Smooth muscle cell of the brain vasculature (primary cell): ENCODE data around the gene CENPP.
"Not testable (repeated sequence)": the region's sequence is repeated elsewhere in the genome, so short reads cannot be mapped to it uniquely, and the experiment has no call there.

ENCODE experiments used
- DNase-seq: peaks from one replicate; pipeline ENCODE4 v3.0.0-alpha.2; 2012; ENCODE audit warnings: low read depth, low spot score

CENPP gene

GRCh38 chr9:92378865-92379560 lies 53.3 kb downstream of the CENPP start:
- no peak for DNase-seq

GRCh38 chr9:92380603-92381002 lies 54.9 kb downstream of the CENPP start:
- no peak for DNase-seq

GRCh38 chr9:92381775-92382174 lies 56.0 kb downstream of the CENPP start:
- DNase-seq: no peak

GRCh38 chr9:92384375-92384774 lies 58.6 kb downstream of the CENPP start:
- no peak for DNase-seq

GRCh38 chr9:92385001-92385400 lies 59.2 kb downstream of the CENPP start:
- no peak for DNase-seq

- DNase-seq: no peak
Measured at GRCh38 chr9:92385477-92385876, 59.7 kb downstream of the CENPP start.

GRCh38 chr9:92385953-92386352 lies 60.2 kb downstream of the CENPP start:
- DNase-seq: no peak

GRCh38 chr9:92392690-92393089 lies 66.9 kb downstream of the CENPP start:
- no peak for DNase-seq

- no peak for DNase-seq
Measured at GRCh38 chr9:92393686-92394085, 67.9 kb downstream of the CENPP start.

GRCh38 chr9:92395617-92396016 lies 69.9 kb downstream of the CENPP start:
- DNase-seq: no peak

GRCh38 chr9:92397853-92398252 lies 72.1 kb downstream of the CENPP start:
- no peak for DNase-seq

- no peak for DNase-seq
Measured at GRCh38 chr9:92402360-92402759, 76.6 kb downstream of the CENPP start.

- no peak for DNase-seq
Measured at GRCh38 chr9:92402826-92403745, 77.3 kb downstream of the CENPP start.

GRCh38 chr9:92404042-92404836 lies 78.5 kb downstream of the CENPP start, which contains the start of gene OGN:
OGN (minus strand) TSS chr9:92404578; CDS start chr9:92403407, 1,171 bp downstream.
- no peak for DNase-seq

GRCh38 chr9:92405818-92406217 lies 80.1 kb downstream of the CENPP start:
- DNase-seq: no peak

- DNase-seq: no peak
Measured at GRCh38 chr9:92406477-92406876, 80.7 kb downstream of the CENPP start.

GRCh38 chr9:92407818-92408217 lies 82.1 kb downstream of the CENPP start:
- no peak for DNase-seq

GRCh38 chr9:92408747-92409478 lies 83.2 kb downstream of the CENPP start:
- no peak for DNase-seq

- DNase-seq: not testable (repeated sequence)
Measured at GRCh38 chr9:92411157-92411556, 85.4 kb downstream of the CENPP start.

- no peak for DNase-seq
Measured at GRCh38 chr9:92414566-92414965, 88.8 kb downstream of the CENPP start.

- no peak for DNase-seq
Measured at GRCh38 chr9:92422611-92423338, 97.0 kb downstream of the CENPP start.
